GM21528 (cell line): ENCODE measurements around the gene AP5M1.
"Not testable (repeated sequence)": the region's sequence is repeated elsewhere in the genome, so short reads cannot be mapped to it uniquely, and the experiment has no call there.

Source experiments
- ATAC-seq: cut with Tn5 transposase; IDR thresholded peaks from one replicate; pipeline ENCODE4 v1.9.1; 2021; ENCODE audit warnings: mild to moderate bottlenecking, moderate library complexity; ENCODE audit not compliant: unreplicated experiment, low FRiP score

The AP5M1 gene

DNA sequence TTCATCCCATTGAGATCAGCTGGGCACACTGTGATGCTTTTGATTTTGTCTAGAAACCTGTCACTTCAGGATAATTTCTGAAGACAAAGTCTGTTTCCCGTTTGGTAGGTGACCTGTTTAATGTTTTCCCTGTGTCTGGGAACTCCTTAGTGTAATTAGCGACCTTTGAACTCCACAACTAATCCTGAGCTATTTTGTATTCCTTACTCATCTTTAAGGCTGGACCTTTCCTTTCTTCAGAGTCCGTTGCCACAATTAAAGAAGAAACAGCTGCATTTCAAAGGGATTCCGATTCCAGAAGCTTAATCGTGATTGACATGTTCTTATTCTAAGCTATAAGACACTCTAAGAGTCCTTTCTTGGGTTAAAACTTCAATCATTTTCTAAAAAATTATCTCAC lies 22.0 kb downstream of the AP5M1 start:
- ATAC-seq = no peak

DNA sequence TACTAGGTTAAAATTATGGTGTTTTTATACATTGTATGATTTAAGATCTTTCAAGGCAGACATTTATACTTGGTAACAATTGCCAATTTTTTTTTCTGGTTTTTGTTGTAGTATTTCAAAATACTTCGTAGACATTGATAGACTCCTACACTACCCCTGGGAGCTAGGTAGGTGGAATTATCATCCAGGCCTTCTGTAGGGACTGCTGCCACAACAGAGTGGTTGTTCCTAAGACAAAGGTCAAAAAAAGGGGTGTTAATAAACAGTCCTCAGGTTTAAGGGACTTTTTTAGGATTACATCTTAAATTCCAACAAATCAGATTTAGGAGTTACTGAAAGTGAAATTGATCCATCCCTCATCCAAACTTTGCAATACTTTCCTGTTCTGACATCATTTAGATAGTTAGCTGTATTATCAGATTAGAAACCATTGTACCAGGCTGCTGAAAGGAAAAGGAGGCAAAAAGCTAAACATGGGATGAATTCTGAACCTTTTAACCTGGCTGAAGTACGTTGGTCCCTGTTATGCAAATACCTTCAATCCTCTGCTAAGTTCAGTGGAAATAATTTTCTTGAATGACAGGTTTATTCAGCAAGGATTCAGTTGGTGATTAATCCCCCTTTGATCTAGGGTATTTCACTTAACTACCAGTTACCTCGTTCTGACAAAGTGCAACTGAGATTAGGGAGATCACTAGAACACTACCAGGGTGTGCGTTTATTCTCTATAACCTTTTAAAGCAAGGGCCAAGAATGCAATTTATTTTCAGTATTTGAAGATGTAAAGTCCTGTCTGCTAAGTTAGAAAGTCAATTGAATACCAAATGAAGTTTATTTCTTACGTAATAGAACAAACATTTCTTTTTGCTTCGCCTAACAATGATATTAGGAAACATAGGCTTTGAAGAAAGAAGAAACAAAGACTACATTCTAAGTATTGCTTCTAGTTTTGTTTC lies 23.2 kb downstream of the AP5M1 start:
- ATAC-seq = no peak

DNA sequence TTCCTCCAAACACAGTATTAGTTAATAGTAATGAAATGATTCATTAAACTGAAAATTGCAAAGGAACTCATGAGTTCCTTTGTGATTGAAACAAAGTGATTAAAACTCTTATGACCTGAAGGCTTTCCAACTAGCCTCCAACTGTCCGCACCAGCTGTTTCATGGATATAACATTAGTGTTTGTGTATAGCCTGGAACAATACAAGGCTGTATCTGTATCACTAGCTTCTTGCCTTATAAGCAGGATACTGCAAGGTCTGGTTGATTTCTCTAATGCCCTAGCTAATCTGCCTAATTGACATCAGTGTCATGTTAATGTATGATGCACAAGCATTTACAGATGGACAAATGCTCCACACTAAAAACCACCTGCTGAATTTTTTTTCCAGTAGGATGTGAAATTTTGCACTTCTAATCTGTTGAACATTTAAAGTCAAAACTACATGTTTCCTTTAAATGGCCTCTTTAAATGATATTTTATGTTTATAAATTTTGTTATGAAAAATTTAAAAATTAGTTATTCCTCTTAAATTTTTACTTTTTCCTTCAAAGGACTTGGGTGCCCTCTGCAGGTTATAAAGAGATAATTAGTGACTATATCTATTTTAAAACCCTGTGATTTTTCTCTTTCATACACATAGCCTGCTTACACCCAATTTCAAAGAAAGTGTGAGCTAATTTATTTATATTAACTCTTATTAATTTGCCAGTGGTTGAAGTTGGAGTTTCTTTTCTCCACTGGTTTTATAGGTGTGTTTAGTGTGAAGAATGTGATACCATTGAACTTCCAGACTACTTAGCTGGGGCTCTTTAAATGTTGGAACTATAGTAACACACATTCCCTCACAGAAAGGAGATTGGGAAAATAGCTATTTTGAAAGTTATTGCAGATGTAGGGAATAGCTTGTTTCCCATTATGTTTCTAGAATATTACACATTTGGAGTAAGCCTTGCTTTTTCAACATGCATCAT lies 25.4 kb downstream of the AP5M1 start:
- ATAC-seq = no peak

DNA sequence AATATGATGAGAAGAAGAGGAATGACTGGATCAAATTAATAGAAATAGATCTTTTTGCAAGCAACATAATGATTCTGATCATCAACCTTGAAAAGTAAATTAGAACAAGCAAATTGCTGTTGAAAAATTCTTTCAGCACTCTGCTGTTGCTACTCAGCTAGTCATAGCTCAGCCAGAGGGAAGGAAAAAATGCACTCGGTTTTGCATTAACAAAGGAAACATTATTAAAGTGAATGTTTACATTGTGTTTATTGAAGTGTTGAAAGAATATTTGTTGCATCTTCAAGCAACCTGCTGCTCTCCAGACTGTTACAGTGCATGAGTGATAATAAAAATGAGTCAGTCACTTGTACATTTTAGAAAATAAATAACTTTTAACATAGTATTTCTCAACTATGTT lies 26.5 kb downstream of the AP5M1 start:
- no peak for ATAC-seq

DNA sequence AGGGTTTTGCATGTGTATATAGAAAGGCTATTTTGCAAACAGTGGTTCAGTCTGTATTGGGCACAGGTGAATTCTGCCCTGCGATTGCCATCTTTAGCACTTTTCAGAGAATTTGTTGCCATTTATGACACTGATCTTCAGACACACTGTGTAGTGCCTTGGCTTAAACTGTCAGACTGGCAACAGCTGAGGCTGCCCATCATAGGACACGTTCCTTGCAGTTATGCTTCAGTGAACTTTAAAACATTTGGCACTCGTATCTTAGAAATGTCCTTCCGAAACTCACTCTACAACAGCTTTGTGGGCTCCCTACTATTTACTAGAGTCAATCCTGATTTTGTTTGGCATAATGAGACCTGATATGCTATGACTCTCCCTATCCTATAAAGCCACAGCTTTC lies 29.1 kb downstream of the AP5M1 start:
- no peak for ATAC-seq

DNA sequence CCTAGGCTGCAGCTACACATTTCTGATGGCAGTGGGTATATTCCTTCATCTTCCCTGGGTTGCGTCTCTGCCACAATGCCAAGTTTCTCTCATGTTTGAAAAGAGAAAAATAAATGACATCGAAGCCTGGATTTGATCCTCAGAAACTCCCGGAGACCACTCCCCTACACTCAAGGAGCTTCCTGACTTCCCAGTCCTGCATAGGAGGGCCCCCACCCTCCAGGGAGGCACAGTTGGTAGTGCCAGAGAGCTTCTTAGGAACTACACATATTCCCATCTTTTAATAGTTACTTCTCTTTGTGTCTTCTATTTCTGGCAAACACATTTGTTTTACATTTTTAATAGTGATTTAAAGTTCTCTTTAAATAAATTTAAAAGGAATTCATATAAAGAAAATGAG lies 30.7 kb downstream of the AP5M1 start:
- no peak for ATAC-seq

DNA sequence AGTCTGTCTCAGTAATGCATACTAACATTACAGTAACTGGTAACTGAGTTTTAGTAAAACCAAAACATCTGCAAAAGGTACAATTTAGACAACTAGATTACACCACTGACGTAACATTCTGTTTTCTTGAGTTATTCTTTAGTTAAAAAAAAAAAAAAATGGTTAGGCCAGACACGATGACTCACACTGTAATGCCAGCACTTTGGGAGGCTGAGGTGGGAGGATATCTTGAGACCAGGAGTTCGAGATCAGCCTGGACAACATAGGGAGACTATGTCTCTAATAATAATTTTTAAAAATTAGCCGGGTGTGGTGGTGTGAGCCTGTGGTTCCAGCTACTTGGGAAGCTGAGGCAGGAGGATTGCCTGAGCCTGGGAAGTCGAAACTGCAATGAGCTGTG lies 34.1 kb downstream of the AP5M1 start:
- ATAC-seq = no peak

DNA sequence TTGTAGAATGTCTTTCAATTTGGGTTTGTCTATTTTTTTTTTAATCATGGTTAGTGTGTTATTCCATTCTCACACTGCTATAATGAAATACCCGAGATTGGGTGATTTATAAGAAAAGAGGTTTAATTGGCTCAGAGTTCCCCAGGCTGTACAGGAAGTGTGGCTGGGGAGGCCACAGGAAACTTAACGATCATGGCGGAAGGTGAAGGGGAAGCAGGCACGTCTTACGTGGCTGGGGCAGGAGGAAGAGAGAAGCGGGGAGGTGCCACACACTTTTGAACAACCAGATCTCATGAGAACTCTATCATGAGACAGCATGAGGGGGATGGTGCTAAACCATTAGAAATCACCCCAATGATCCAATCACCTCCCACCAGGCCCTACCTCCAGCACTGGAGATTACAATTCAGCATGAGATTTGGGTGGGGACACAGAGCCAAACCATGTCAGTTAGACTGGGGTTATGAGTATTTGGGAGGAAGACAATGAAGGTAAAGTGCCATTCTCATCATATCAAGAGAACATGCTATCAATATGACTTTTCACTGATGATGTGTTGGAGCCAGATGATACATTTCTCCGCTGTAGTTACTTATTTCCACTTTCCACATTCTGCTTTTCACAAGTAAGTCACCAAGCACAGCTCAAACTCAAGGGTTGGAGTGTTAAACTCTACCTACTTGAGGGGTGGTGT lies 45.8 kb downstream of the AP5M1 start:
- ATAC-seq = no peak

DNA sequence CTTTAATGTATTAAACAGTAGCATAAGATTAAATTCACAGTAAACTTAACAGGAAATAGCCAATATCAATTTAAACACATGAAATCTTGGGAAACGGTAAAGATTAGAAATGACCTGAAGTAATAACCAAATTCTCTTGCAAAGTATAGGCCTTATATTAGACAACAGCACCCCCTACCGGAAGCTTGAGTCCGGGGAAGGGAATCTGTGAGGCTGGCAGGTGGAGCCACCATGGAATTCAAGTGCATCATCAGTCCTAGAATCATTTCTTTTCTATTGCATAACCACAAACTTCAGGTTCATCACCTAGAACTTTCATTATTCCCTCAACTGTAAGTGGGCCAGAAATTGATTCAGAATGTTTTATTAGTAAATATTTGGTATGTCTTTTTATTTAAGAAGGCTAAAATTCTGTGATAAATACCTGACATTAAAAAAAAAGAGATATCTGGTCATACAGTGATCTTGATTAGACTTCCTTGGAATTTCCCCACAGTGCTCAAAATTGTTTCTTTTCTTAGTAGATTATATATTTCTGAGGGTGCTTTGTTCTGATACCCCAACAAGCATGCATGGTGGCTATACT lies 48.6 kb downstream of the AP5M1 start:
- ATAC-seq = no peak

DNA sequence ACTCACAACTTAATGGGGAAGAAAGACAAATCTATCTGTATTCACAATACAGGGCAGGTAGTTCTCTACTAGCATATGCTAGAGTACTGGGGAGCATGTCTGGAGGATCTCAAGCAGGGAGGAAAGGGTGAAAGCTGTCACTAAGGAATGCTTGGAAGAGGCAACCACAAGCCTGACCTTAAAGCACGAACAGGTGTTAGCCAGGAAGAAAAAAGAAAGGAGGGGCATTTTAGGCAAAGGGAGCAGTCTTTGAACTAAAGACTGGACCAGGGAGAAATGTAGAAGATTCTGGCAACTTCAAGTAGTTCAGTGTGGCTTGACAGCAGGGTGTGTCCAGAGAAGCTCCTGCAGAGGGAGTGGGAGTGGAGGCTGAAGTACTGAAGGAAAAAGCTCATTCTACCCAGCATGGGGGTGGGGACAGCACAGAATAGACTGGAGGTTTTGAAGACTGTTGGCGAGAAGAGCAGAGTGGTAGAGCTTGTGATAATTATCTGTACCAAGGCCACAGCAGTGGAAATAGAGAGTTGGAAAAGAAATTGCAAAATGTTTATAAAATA lies 50.9 kb downstream of the AP5M1 start:
- ATAC-seq = no peak

DNA sequence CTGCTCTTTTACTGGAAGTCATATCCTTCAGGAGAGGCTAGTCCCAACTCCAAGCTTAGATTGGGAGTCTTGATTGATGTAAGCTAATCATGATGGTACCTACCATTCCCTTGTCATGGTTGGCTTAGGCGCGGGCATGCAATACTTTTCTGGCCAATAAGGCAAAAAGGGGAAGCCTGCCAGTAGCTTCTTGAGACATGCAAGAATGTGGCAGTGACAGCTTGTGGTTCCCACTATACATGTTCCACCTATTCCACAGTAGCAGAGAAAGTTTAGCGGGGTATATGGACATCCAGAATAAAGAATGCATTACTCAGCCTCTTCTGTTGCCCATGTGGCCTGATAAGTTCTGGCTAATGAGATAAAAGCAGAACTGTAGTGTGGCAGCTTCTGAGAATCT lies 55.0 kb downstream of the AP5M1 start:
- no peak for ATAC-seq

DNA sequence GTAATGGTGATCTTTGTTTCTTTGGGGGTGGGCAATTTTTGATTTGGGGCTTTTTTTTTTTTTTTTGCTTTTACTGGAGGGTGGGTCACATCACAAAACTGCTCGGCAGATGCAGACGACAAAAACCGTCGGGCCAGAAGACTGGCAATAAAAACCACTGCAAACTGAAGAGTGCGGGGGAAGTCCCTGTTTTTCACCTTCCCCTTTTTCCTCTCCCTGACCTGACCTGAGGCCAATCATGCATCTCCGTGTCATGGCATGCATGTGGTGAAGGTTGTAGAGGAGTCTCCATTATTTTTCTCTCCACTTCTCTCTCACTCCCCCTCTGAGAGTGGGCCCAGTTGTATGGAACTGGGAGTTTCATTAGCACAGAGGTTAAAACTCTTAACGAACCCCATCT lies 57.5 kb downstream of the AP5M1 start:
- no peak for ATAC-seq

DNA sequence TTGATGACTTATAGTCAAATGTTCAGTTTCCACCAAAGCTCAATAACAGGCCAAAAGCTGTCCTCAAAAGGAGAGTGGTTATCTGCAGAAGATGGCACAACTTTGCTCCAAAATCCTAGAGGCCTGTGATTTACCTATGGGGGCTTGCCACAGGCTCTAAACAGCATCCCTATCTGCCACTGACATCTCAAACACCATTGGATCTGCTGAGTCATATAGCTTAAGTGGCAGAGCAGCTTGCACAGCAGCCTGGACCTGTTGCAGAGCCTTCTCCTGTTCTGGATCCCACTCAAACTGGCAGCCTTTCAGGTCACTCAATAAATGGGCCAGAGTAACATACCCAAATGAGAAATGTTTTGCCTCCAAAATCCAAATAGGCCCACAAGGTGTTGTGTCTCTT lies 61.1 kb downstream of the AP5M1 start:
- no peak for ATAC-seq

DNA sequence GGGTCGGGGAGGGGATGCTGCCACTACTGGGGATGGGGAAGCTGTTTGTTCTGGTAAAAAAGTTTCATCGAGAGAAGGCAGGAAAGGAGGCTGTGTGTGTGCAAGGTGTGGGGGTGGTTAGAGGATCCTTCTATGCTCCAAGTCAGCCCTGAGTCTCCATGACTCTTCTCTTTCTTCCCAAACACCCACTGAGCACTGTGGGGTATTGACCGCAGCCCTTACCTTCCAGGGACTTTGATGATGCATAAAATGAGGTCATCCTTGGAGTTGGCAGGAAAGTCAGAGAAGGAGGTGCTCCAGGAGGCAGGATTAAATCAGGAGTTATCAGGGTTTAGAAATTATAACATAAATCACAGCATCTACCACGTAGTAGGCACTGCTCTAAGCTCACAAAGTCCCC lies 63.7 kb downstream of the AP5M1 start:
- ATAC-seq = not testable (repeated sequence)

DNA sequence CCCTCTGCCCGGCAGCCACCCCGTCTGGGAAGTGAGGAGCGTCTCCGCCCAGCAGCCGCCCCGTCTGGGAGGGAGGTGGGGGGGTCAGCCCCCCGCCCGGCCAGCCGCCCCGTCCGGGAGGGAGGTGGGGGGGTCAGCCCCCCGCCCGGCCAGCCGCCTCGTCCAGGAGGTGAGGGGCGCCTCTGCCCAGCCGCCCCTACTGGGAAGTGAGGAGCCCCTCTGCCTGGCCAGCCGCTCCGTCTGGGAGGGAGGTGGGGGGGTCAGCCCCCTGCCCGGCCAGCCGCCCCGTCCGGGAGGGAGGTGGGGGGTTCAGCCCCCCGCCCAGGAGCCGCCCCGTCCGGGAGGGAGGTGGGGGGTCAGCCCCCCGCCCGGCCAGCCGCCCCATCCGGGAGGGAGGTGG lies 65.0 kb downstream of the AP5M1 start:
- not testable (repeated sequence) for ATAC-seq

DNA sequence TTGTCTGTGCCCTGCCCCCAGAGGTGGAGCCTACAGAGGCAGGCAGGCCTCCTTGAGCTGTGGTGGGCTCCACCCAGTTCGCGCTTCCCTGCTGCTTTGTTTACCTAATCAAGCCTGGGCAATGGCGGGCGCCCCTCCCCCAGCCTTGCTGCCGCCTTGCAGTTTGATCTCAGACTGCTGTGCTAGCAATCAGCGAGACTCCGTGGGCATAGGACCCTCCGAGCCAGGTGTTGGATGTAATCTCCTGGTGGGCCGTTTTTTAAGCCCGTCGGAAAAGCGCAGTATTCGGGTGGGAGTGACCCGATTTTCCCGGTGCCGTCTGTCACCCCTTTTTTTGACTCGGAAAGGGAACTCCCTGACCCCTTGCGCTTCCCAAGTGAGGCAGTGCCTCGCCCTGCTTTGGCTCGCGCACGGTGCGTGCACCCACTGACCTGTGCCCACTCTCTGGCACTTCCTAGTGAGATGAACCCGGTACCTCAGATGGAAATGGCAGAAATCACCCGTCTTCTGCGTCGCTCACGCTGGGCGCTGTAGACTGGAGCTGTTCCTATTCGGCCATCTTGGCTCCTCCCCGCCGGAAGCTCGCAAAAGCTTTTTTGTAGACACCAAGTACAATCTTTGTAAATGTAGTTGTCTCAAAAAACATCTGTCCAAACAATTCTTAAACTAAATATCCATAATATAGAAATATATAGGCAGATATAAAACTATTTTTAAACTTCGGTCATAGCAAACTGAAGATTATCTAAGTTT lies 75.0 kb downstream of the AP5M1 start:
- not testable (repeated sequence) for ATAC-seq

DNA sequence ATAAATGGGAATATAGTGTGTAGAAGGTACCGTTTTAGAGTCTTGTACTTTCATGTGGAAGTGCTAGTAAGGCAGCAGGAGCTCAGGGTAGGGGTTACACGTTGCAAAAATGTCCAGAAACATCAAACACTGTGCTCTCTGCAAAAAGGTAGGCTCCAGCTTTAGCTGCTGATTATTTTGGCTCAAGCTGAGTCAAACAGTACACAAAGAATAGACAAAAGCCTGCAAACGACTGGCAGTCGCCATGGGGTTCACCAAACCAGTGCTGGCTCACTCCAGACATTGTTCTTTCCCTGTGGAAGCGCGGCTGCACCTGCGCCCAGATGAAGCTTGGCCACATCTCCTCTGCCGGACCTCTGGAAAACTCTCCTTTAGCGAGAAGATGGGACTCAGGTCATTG lies 76.3 kb downstream of the AP5M1 start:
- ATAC-seq = no peak

DNA sequence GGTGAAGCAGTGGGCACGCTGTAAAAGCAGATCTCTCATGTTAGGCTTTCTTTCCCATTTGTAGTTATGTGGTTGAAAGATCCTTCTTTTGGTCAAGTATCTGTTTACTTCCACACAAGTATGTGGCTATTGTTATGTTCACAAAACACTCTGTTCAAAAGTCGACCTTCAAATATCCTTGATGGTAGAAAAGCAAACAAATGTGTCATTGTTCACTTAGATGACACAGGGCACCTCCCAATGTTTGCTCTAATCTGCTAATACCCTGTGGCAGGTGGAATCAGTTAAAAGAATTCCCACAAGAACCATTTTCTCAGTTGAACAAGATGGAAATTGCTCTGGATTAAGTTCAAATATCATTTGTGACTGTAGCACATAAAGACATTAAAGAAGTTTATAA lies 78.0 kb downstream of the AP5M1 start:
- no peak for ATAC-seq
